T-helper 1 cell treated with Interleukin-12 subunit alpha and Interleukin-12 subunit beta and Interleukin-4 antibody, amounts not matched to agents 30 μg/mL and 1 μg/mL, for 36 hours (primary cell): Measurements from ENCODE around the gene FEZF2.
A peak's percentile ranks its signal among the peaks of the same experiment; 100 is the strongest.

ENCODE experiments used
- H3K27ac Mint-ChIP-seq: one replicate; pipeline ENCODE4 v1.8.0; 2021; ENCODE audit warnings: mild to moderate bottlenecking, mixed read lengths
- H3K27me3 Mint-ChIP-seq: one replicate; pipeline ENCODE4 v1.8.0; 2021; ENCODE audit warnings: low read depth, mixed read lengths
- H3K36me3 Mint-ChIP-seq: one replicate; pipeline ENCODE4 v1.8.0; 2021; ENCODE audit warnings: low read depth, mixed read lengths
- H3K4me1 Mint-ChIP-seq: one replicate; pipeline ENCODE4 v1.8.0; 2021; ENCODE audit warnings: low read depth, mixed read lengths
- H3K4me3 Mint-ChIP-seq: one replicate; pipeline ENCODE4 v1.8.0; 2021; ENCODE audit warnings: mild to moderate bottlenecking, moderate library complexity, mixed read lengths
- H3K9me3 Mint-ChIP-seq: one replicate; pipeline ENCODE4 v1.8.0; 2021; ENCODE audit warnings: mixed read lengths

Gene FEZF2

DNA sequence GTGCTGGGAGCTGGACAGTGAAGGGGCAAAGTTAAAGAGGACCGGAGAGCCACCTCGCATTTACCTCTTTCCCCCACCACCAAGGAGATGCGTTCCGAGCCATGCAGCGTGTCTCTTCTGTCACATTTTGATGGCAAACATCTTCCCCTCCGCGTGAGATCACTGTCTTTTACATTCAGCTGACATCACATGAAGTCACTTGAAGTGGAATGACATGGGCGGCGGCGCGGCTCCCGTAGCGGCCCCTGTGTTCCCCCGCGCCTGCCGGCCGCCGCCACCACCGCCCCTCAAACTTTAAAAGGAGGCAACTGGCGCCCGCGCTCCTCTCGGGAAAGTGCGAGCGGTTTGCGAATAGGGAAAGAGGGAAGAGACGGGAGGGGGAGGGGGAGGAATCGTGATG lies at the start of gene FEZF2:
Gene FEZF2 (minus strand): TSS at position 336 of the 400 bp plus-strand sequence. CDS start 682 bp downstream, outside the sequence.
- no peak within 1 kb of the TSS for H3K4me3 Mint-ChIP-seq
- peaks cover 7% of the 10 kb centered on the region for H3K36me3 Mint-ChIP-seq
- peaks cover 82% of the 10 kb centered on the region for H3K27me3 Mint-ChIP-seq
- peaks cover 7% of the 10 kb centered on the region for H3K9me3 Mint-ChIP-seq
- H3K27ac Mint-ChIP-seq: peak within 1 kb of the TSS; percentile 63
- H3K4me1 Mint-ChIP-seq: peaks cover 2% of the 10 kb centered on the region

- Mint-ChIP-seq H3K27me3 (no peaks in the 10 kb centered on the region), H3K27ac (no peak overlapping the region), H3K4me3 (no peak overlapping the region), H3K36me3 (no peaks in the 10 kb centered on the region), H3K4me1 (no peaks in the 10 kb centered on the region), H3K9me3 (no peaks in the 10 kb centered on the region)
Observed at GRCh38 chr3:62421207-62421606, 47.9 kb upstream of the FEZF2 start.

DNA sequence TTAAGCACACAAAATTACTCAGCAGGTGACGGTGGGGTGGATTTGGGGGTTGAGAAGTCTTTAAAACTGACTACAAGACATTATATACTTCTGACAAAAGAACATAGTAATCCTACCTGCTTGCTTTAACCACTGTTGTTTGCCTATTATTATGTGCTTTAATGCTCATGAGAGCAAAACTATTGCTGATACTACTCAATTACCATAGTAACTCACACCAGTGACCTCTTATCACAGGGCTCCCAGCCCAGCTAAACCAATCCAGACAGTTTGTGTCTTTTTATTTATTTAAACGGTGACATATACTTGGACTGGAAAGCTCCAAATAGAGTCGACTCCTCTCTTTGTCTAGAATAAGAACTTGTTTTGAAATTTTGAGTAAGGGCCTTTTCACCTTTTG lies 42.8 kb upstream of the FEZF2 start:
- Mint-ChIP-seq H3K4me1 (no peaks in the 10 kb centered on the region), H3K9me3 (no peaks in the 10 kb centered on the region), H3K27ac (no peak overlapping the region), H3K27me3 (no peaks in the 10 kb centered on the region), H3K36me3 (no peaks in the 10 kb centered on the region), H3K4me3 (no peak overlapping the region)

GRCh38 chr3:62415312-62415801 lies 42.0 kb upstream of the FEZF2 start:
- Mint-ChIP-seq H3K27ac (no peak overlapping the region), H3K27me3 (no peaks in the 10 kb centered on the region), H3K36me3 (no peaks in the 10 kb centered on the region), H3K9me3 (no peaks in the 10 kb centered on the region), H3K4me1 (no peaks in the 10 kb centered on the region), H3K4me3 (no peak overlapping the region)

DNA sequence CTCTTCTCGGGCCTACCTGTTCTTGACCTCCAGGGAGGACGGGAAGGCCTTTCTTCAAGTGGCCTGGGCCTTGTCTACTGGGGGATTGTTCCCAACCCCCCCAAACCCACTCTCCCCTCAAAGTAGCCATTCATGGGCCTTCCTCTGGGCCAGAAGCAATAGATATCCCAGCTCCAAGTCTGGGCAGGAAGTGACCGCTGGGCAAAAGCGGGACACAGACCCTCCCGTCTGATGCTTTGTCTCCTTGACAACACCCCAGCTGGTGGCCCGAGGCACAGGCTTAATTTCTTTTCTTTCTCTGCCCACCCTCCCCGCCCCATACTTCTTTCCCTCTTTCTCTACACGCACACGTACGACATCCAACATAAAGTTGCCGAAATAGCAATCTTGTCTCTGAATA lies 41.4 kb upstream of the FEZF2 start:
- Mint-ChIP-seq H3K9me3 (no peaks in the 10 kb centered on the region), H3K36me3 (no peaks in the 10 kb centered on the region), H3K4me1 (no peaks in the 10 kb centered on the region), H3K4me3 (no peak overlapping the region), H3K27ac (no peak overlapping the region), H3K27me3 (no peaks in the 10 kb centered on the region)

GRCh38 chr3:62413687-62414086 lies 40.3 kb upstream of the FEZF2 start:
- no peak overlapping the region for H3K27ac Mint-ChIP-seq
- H3K4me3 Mint-ChIP-seq: no peak overlapping the region
- H3K27me3 Mint-ChIP-seq: no peaks in the 10 kb centered on the region
- no peaks in the 10 kb centered on the region for H3K4me1 Mint-ChIP-seq
- H3K36me3 Mint-ChIP-seq: no peaks in the 10 kb centered on the region
- no peaks in the 10 kb centered on the region for H3K9me3 Mint-ChIP-seq

DNA sequence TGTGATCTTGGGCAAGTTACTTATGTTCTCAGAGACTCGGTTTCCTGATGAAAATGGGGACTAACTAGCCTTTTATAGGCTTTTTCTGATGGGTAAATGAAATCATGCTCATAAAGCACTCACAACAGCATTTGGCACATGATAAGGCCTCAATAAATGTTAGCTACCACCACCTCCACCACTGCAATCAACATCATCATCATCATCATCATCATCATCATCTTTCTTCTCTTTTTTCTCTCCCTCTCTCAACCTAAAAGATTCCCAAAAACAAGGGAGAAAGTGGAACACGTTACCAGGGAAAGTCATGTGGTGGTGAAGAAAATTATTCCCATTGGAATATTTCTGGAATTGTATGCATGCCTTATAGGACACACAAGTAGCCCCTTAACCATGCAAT lies 33.6 kb upstream of the FEZF2 start:
- Mint-ChIP-seq H3K36me3 (no peaks in the 10 kb centered on the region), H3K27ac (no peak overlapping the region), H3K9me3 (no peaks in the 10 kb centered on the region), H3K4me3 (no peak overlapping the region), H3K27me3 (no peaks in the 10 kb centered on the region), H3K4me1 (no peaks in the 10 kb centered on the region)

DNA sequence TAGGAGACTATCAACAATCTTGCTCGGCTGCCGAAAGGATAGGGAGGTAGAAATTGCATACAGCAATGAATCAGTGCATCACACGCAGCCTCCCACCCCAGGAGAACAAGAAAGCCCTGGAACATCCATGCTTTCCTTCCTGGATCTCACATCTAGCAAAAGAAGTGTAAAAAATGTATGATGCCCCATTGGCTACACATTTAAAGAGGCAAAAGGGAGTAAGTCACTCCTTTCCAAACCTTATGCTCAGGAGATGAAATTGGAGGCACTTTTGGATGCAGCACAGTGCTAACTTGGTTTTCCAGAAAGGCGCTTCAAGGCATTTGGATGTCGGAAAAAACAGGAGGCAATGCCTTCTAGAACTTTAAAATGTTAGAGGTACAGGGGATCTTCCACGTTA lies 32.2 kb upstream of the FEZF2 start:
- no peaks in the 10 kb centered on the region for H3K27me3 Mint-ChIP-seq
- no peak overlapping the region for H3K4me3 Mint-ChIP-seq
- H3K9me3 Mint-ChIP-seq: no peaks in the 10 kb centered on the region
- no peak overlapping the region for H3K27ac Mint-ChIP-seq
- H3K4me1 Mint-ChIP-seq: no peaks in the 10 kb centered on the region
- H3K36me3 Mint-ChIP-seq: no peaks in the 10 kb centered on the region

GRCh38 chr3:62405135-62405534 lies 31.8 kb upstream of the FEZF2 start:
- Mint-ChIP-seq H3K27me3 (no peaks in the 10 kb centered on the region), H3K4me3 (no peak overlapping the region), H3K36me3 (no peaks in the 10 kb centered on the region), H3K9me3 (no peaks in the 10 kb centered on the region), H3K27ac (no peak overlapping the region), H3K4me1 (no peaks in the 10 kb centered on the region)

GRCh38 chr3:62404321-62404720 lies 31.0 kb upstream of the FEZF2 start:
- Mint-ChIP-seq H3K27ac (no peak overlapping the region), H3K4me1 (no peaks in the 10 kb centered on the region), H3K4me3 (no peak overlapping the region), H3K36me3 (no peaks in the 10 kb centered on the region), H3K27me3 (no peaks in the 10 kb centered on the region), H3K9me3 (no peaks in the 10 kb centered on the region)

DNA sequence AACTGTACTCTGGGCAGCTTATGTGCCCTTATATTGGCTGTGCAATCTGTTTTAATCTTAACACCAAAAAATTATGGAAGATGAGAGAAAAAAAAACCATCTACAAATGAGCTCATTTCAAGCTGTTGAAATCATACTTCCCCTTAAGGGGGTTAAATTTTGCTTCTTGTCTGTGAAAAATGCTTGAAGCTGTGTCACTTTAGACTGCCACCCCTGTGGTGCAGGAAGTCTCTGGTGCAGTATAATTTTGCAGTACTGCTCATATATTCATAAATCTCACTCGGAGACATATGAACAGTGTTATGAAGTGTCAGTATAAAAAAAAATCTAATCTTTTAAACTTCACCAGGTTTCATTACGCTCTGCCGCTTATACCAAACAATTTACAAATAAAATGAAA lies 30.4 kb upstream of the FEZF2 start:
- Mint-ChIP-seq H3K4me1 (no peaks in the 10 kb centered on the region), H3K27me3 (no peaks in the 10 kb centered on the region), H3K36me3 (no peaks in the 10 kb centered on the region), H3K27ac (no peak overlapping the region), H3K4me3 (no peak overlapping the region), H3K9me3 (no peaks in the 10 kb centered on the region)

DNA sequence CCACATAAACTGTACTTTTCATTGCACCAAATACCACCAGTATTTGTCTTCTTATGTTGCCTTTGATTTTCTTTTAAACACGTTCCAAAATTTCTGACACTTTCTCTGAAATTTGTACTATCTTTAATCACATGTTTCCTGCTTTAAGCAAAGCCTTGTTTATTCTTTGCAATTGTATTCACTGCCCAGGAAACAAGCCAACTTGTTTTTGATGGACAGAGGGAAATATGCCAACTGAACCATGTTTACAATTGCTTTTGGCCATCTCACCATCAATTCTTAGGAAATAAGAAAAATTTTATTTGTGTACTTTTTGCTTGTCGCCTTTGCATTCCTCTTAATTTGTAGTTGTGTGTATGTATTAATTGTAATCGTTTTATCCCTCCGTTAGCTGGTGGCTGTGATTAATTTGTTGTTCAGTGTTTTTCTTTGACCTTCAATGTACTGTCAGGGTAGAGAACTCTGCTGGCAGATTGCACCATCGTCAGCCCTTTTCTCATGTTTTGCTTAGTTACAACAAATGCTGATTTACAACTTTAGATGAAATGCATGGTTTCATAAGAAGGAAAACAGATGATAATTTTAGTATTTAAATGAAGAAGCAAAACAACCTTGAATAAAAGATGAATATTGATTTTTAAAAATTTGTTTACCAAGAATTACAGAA lies 19.4 kb upstream of the FEZF2 start:
- H3K36me3 Mint-ChIP-seq: no peaks in the 10 kb centered on the region
- H3K9me3 Mint-ChIP-seq: no peaks in the 10 kb centered on the region
- H3K27ac Mint-ChIP-seq: no peak overlapping the region
- no peaks in the 10 kb centered on the region for H3K4me1 Mint-ChIP-seq
- no peaks in the 10 kb centered on the region for H3K27me3 Mint-ChIP-seq
- H3K4me3 Mint-ChIP-seq: no peak overlapping the region

DNA sequence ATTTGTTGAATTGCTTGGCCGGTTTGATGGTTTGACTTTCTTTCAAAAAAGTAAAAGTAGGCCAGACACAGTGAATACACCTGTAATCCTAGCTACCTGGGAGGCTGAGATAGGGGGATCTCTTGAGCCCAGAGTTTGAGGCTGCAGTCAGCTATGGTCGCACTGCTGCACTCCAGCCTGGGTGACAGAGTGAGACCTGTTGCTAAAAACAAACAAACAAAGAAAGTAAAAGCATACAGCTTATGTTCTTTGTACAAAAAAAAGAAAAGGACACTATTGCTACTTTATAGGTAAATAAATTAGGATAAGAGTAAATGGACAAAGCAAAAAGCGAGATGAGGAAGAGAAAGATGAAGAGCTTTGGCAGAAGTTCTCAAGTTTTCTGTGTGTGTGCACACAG lies 13.9 kb upstream of the FEZF2 start:
- Mint-ChIP-seq H3K9me3 (no peaks in the 10 kb centered on the region), H3K36me3 (no peaks in the 10 kb centered on the region), H3K27ac (no peak overlapping the region), H3K4me1 (no peaks in the 10 kb centered on the region), H3K4me3 (no peak overlapping the region), H3K27me3 (no peaks in the 10 kb centered on the region)

DNA sequence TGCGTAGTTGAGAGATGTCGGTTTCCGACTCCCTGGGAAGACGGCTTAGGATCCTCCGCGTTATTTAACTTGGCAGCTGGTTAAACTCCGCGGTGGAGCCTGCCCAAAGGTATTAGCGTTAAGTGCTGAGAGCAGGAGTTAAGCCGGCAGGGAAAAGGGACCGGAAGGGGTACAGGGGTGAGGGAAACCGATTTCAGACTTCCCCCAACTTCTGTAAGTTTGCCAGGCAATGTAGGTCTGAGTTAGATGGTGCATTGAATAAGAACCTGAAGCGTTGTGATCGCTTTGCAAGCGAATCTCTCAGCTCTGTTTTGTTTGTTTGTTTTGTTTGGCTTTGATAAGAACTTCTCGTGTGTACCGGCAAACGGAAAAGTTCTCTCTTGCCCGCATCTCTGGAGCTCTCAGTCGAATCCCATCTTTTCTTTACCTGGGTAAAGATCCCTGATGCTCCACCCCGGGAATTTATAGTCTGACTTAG lies 6.0 kb upstream of the FEZF2 start:
- Mint-ChIP-seq H3K27ac (no peak overlapping the region), H3K27me3 (peaks cover 62% of the 10 kb centered on the region), H3K9me3 (no peaks in the 10 kb centered on the region), H3K36me3 (no peaks in the 10 kb centered on the region), H3K4me1 (peaks cover 2% of the 10 kb centered on the region), H3K4me3 (no peak overlapping the region)

GRCh38 chr3:62378921-62379320 lies 5.6 kb upstream of the FEZF2 start:
- peaks cover 67% of the 10 kb centered on the region for H3K27me3 Mint-ChIP-seq
- H3K27ac Mint-ChIP-seq: no peak overlapping the region
- H3K36me3 Mint-ChIP-seq: no peaks in the 10 kb centered on the region
- no peak overlapping the region for H3K4me3 Mint-ChIP-seq
- H3K4me1 Mint-ChIP-seq: peaks cover 2% of the 10 kb centered on the region
- no peaks in the 10 kb centered on the region for H3K9me3 Mint-ChIP-seq
